D341Med (cell line): ENCODE results near the gene PCDHGA1.
A peak's percentile ranks its signal among the peaks of the same experiment; 100 is the strongest.
"Not testable (repeated sequence)": the region's sequence is repeated elsewhere in the genome, so short reads cannot be mapped to it uniquely, and the experiment has no call there.

Experiments
- DNase-seq: peaks from one replicate; pipeline ENCODE4 v3.0.0; 2012; ENCODE audit warnings: low spot score

PCDHGA1 gene

GRCh38 chr5:141383345-141383744, 53.0 kb downstream of the PCDHGA1 start:
- DNase-seq, result no peak

- no peak for DNase-seq
Observed at GRCh38 chr5:141384471-141385267, 54.4 kb downstream of the PCDHGA1 start.

- not testable (repeated sequence) for DNase-seq
Observed at GRCh38 chr5:141387557-141388311, 57.4 kb downstream of the PCDHGA1 start, which contains the start of gene PCDHGB4. TSS of gene PCDHGB4 (plus strand) at chr5:141387698. CDS start at chr5:141387885, 187 bp downstream.

- DNase-seq, result no peak
Observed at GRCh38 chr5:141388661-141389060, 58.3 kb downstream of the PCDHGA1 start.

- DNase-seq, result no peak
Observed at GRCh38 chr5:141389153-141390042, 59.1 kb downstream of the PCDHGA1 start.

- no peak for DNase-seq
Observed at GRCh38 chr5:141392429-141393198, 62.3 kb downstream of the PCDHGA1 start, which contains the start of gene PCDHGA8. TSS of gene PCDHGA8 (plus strand) at chr5:141392633. CDS start at chr5:141392814, 181 bp downstream.

GRCh38 chr5:141393267-141393666, 63.0 kb downstream of the PCDHGA1 start:
- no peak for DNase-seq

GRCh38 chr5:141394401-141395187, 64.3 kb downstream of the PCDHGA1 start:
- DNase-seq, result not testable (repeated sequence)

GRCh38 chr5:141397756-141398551, 67.6 kb downstream of the PCDHGA1 start, which contains the start of gene PCDHGB5:
TSS of gene PCDHGB5 (plus strand) at chr5:141397947. CDS start at chr5:141398128, 181 bp downstream.
- DNase-seq, result not testable (repeated sequence)

- DNase-seq, result no peak
Observed at GRCh38 chr5:141398608-141399007, 68.3 kb downstream of the PCDHGA1 start.

- DNase-seq, result no peak
Observed at GRCh38 chr5:141399555-141400258, 69.4 kb downstream of the PCDHGA1 start.

- peak; percentile 56 for DNase-seq
Observed at GRCh38 chr5:141402553-141403243, 72.4 kb downstream of the PCDHGA1 start, which contains the start of gene PCDHGA9. TSS of gene PCDHGA9 (plus strand) at chr5:141402778. CDS start at chr5:141402953, 175 bp downstream.

- DNase-seq, result no peak
Observed at GRCh38 chr5:141403387-141403786, 73.1 kb downstream of the PCDHGA1 start.

GRCh38 chr5:141407790-141408505, 77.6 kb downstream of the PCDHGA1 start, which contains the start of gene PCDHGB6:
TSS of gene PCDHGB6 (plus strand) at chr5:141408021. CDS start at chr5:141408203, 182 bp downstream.
- not testable (repeated sequence) for DNase-seq

GRCh38 chr5:141409598-141410306, 79.4 kb downstream of the PCDHGA1 start:
- no peak for DNase-seq

- DNase-seq, result no peak
Observed at GRCh38 chr5:141411575-141411974, 81.3 kb downstream of the PCDHGA1 start.
